Activated CD8-positive, alpha-beta memory T cell treated with anti-CD3 and anti-CD28 coated beads, Interleukin-2, amount 50 U/mL, for 24 hours (primary cell): ENCODE data around the gene ZNF862.
"Not testable (repeated sequence)": the region's sequence is repeated elsewhere in the genome, so short reads cannot be mapped to it uniquely, and the experiment has no call there.

Experiments
- DNase-seq: peaks from one replicate; pipeline ENCODE4 v3.0.0-alpha.2; 2020; ENCODE audit errors: extremely low read depth

ZNF862 gene

DNA sequence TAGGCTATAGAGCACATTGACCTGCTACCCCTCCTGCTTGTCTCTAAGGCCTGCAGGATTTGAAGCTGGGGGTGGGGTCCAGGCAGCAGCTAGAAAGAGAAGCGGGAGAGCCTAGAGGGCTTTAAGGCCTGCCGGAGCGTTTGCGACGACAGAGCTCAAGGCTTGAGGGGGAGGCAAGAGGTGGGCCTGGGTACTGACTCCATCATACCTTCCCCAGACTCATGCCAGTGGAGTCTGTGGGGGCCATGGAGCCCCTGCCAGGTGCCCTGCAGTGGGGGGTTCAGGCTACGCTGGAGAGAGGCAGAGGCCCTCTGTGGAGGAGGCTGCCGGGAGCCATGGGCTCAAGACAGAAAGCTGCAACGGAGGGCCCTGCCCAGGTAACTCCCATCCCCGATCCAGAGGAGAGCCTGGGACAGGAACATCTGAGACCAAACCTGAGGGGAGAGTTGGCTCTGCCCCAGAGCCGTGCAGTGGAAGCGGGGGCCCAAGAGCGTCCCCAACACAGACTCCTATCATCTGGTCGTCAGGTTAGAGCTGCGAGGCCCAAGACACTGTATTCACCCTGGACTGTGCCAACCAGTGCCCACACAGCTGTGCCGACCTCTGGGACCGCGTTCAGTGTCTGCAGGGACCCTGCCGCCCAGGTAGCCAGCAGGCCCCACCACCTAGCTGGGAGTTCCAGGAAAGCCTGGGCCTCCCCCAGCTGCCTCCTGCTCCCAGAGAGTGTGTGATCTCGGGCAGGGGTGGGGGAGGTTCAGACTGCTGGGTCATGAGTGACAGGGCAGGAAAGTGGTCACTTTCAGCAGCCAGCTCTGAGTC is 13.2 kb upstream of the ZNF862 start:
- DNase-seq = no peak

DNA sequence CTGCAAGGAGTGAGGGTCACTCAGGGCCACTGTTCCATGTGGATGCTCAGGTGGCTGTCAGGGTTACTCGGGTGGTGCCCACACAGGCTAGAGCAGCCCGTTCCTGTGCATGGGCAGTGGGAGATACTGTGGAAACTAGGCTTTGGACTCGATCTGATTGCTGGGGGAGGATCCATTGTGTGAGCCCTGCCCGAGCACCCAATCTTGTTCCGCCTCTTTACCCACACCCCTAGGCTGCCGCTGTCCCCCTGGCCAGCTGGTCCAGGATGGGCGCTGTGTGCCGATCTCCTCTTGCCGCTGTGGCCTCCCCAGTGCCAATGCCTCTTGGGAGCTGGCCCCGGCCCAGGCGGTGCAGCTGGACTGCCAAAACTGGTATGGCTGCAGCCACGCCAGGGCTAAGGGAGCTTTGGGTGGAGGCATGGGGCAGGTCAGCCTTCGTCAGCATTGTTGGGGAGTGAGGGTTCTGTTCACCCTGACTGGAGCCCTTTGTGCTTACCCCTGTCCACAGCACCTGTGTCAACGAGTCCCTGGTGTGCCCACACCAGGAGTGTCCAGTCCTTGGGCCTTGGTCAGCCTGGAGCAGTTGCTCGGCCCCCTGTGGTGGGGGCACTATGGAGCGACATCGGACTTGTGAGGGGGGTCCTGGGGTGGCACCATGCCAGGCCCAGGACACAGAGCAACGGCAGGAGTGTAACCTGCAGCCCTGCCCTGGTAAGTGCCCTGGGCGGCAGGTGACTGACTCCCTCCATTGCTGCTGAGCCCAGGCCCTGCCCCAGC is 12.4 kb upstream of the ZNF862 start:
- no peak for DNase-seq

DNA sequence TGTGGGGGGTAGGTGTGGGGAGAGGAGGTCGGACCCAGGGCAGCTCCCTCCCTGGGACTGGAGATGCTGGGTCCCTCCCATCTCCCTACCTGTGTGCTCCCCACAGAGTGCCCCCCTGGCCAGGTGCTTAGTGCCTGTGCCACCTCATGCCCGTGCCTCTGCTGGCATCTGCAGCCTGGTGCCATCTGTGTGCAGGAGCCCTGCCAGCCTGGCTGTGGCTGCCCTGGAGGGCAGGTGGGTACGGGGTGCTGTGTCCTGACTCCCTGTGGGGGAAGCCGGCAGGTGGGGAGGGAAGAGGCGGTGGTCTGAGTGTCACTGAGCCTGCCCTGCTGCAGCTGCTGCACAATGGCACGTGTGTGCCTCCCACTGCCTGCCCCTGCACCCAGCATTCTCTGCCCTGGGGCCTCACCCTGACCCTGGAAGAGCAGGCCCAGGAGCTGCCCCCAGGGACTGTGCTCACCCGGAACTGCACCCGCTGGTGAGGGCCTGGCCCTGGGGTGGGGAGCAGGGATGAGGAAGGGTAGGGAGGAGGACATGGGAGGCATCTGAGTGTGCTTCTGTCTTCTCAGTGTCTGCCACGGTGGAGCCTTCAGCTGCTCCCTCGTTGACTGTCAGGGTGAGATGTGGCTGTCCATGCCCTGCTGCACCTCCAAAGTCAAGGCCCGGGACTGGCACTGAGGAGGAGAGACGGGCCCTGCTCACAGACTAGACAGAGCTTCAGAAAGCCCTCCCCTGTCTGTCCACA is 11.7 kb upstream of the ZNF862 start:
- no peak for DNase-seq

DNA sequence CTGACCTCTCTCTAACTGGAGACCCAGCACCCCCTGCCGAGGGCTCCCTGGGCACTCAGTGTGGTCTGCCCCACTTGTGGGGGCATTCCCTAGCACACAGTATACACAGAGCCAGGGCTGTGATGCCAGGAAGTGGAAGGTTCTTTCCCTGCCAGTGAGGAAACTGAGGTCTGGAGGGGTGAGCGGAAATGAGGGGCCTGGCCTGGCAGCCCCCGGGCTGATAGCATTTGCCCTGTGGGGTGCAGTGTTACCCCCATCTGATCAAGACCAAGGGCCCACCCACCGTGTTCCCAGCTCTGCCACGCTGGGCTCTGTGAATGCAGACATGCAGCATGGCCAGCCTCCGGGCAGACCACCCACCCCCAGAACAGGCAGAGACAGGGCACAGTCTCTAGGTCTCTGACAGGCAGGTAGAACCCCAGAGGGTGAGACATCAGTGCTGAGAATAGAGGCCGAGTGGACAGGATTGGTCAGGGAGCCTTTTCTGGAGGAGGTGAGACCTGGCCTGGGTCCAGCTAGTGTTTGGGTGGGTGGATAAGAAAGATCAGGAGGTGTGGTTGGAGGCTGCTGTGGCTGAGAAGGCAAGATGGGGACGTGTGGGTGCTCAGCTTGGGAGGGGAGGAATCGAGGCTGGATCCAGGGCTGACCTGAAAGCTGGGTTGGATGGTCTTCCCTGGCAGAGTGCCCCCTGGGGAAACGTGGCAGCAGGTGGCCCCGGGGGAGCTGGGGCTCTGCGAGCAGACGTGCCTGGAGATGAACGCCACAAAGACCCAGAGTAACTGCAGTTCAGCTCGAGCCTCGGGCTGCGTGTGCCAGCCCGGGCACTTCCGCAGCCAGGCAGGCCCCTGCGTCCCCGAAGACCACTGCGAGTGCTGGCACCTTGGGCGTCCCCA is 10.8 kb upstream of the ZNF862 start:
- DNase-seq = no peak

DNA sequence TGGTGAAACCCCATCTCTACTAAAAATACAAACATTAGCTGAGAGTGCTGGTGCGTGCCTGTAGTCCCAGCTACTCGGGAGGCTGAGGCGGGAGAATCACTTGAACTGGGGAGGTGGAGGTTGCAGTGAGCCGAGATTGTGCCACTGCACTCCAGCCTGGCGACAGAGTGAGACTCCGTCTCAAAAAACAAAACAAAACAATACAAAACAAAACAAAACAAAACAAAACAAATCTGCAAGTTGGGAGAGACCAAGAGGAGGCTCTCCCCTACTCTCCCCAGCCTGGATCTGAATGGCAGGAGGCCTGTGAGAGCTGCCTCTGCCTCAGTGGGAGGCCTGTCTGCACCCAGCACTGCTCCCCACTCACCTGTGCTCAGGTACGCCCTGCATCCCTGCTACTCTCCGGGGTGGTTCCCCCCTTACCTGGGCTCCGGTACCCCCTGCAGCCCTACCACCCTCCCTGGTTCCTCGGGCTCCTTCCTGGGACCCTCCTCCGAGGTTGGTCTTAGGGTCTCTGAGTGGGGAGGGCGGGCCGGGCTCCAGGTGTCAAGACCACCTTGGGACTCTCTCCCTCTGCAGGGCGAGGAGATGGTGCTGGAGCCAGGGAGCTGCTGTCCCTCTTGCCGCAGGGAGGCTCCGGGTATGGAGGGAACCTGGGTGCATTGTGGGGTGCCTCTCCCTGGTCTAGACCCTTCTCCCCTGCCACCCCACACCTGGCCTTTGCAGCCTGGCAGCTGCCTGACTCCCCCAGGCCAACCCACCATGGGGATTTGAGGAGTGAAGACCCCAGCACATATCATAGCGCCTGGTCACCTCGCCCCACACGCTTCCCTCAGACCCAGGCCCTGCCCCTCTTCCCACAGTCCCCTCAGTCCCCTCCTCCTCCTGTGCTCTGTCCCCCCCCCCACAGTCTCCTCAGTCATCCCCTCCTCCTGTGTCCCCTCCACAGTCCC is 9.5 kb upstream of the ZNF862 start:
- DNase-seq = no peak

DNA sequence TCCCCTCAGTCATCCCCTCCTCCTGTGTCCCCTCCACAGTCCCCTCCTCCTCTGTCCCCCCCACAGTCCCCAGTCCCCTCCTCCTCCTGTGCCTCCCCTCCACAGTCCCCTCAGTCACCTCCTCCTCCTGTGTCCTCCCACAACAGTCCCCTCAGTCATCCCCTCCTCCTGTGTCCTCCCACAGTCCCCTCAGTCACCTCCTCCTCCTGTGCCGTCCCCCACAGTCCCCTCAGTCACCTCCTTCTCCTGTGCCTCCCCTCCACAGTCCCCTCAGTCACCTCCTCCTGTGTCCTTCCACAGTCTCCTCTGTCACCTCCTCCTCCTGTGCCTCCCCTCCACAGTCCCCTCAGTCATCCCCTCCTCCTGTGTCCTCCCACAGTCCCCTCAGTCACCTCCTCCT is 7.6 kb upstream of the ZNF862 start:
- DNase-seq = not testable (repeated sequence)

DNA sequence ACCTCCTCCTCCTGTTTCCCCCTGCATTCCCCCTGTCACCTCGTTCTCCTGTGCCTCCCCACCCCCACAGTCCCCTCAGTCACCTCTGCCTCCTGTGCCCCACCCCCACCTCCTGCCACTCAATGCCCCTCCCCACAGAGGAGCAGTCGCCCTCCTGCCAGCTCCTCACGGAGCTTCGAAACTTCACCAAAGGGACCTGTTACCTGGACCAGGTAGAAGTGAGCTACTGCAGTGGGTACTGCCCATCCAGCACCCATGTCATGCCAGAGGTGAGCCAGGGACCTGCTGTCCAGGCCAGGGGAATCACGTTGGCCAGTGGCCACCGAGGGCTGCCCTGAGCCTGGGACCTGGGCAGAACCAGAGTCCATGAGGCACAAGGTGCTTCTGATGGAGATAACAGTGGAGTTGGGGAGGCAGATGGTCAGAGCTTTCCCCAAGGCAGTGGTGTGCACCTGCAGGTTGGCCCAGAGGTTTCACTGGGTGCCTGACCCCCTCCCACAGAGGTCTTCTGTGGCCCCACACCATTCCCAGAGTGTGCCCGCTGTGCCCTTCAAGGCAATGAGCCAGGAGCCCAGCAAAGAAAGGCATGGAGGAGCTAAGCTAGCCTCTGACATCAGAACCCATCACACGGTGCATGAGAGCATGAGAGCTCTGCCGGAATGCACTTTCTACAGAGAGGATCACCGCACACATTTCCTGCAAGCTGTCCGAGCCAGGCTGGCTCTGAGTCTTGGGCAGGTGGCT is 7.0 kb upstream of the ZNF862 start:
- DNase-seq = no peak

DNA sequence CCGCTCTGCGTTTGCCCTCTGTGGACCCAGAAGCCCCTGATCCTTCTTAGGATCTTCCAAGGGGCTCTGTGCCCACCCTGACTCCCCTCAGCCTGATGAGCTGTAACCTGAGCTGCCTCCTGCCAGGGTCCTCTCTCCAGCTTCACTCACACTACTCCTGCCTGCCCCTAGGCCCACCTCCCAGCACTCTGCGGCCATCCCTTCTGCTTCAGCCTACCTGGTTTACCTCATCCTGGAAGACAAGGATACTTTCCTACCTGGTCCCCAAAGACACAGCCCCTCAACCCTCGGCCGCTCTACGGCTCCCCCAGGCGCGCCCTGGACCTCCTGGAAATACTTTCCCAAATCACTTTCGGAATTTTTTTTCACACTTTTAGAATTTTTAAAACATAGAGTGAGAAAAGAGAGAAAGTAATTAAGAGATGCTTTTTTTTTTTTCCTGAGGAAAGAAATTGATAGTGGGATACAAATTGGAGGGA is 6.4 kb upstream of the ZNF862 start:
- no peak for DNase-seq

DNA sequence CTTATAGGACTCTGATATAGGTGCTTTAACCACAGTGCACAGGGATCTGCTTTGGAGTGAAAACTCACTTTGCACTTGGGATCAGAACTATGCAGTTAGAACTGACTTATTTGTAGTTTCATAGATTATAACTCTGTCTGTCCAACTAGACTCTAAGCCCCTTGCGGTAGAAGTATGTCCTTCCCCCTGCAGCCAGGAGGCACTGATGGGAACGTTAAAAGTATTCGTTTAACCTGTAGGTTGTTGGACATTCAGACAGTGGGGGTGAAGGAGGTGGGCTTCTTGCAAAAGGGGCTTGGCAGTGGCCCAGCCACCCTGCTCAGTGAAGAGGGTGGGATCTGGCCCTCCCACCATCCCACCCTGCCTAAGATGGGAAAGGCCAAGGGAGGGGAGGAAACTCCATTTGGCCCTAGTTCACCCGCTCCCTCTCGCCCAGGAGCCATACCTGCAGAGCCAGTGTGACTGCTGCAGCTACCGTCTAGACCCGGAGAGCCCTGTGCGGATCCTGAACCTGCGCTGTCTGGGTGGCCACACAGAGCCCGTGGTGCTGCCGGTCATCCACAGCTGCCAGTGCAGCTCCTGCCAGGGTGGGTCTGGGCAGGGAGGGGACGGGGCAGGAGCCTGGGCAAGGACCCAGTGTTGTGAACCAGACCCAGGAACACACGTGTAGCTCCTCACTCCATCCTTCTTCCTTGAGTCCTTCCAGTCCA is 5.7 kb upstream of the ZNF862 start:
- DNase-seq = no peak

DNA sequence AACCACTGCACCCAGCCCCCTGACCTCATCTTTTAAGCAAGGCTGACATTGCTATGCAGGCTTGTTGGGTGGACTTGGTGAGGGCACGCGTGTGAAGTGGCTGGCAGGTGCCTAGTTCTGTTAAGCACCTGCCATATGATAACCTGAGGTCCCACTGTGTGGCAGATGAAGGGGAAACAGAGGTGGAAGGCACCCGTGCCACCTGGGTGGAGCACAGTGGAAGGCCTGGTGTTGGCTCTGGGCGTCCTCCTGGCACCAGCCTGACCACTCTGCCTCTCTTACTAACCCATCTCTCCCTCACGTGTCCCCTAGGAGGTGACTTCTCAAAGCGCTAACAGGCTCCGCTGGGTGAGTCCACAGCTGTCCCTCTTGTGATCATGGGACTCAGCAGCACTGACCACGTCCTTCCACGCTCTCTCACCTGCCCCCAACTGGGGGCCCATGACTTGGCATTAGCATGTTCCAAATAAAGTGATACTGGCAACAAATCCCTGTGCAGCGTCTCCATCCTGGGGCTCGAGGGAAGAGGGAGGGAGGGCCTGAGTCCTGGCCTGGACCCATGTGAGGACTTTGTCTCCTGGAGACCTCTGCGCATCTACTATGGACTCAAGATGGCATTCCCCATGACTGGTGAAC is 4.6 kb upstream of the ZNF862 start:
- no peak for DNase-seq

DNA sequence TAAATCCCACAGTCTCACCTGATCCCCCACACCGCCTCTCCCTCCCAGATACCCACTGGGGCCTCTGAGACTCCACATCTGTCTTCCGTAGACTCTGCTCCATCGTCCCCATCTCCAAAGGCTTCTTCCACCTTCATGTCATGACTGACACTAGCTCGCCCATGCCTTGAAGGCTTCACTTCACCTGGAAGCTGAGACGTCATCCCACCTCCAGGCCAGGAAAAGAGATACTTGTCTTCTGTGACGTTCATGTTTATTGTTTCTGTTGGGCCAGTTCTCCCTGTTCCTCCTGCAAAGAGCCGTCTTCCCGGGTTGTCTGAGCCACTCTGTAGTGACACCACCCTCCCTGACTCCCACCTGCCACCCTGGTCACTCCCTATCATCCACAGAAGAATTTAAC is 3.6 kb upstream of the ZNF862 start:
- DNase-seq = no peak

DNA sequence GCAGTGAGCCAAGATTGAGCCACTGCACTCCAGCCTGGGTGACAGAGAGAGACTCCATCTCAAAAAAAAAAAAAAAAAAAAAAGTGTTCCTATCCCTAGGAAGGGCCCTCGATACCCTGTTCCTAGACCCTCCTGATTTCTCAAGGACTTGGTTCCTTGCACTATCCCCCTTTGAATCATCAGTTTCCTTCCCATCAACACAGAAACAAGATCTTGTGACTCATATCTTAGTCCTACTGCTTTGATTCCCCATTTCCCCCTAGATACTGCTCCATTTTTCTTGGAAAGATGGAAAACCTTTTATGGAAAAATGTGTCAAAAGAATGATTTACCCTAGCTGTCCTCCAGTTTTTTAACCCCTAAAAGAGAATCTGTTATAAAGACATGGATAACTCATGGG is 1.7 kb upstream of the ZNF862 start:
- DNase-seq = no peak

DNA sequence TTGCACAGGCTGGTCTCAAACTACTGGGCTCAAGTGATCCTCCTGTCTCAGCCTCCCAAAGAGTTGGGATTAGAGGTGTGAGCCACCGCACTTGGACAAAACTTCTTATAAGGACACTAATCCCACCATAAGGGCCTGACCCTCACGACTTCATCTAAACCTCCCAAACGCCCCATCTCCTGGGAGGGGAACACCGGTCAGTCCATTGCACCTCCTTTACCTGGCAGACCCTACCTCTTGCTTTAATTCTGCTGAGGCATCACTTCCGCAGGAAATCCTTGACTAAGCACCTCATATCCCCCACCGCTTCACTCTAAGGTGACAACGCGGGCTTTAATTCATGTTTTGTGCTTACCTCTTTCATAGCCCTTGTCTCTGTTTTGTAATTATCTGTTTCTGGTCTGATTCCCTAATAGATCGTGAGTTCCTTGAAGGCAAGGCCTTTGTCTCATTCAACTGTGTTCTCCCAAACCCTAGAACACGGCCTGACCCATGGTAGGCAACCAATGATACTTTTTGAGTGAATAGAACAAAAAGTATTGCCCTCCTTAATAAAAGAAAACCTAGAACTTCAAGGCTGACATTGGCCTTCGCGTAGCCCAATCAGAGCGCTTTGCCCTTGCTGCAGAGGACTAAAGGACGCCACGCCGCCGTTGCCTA is 481 bp upstream of the ZNF862 start:
- no peak for DNase-seq

DNA sequence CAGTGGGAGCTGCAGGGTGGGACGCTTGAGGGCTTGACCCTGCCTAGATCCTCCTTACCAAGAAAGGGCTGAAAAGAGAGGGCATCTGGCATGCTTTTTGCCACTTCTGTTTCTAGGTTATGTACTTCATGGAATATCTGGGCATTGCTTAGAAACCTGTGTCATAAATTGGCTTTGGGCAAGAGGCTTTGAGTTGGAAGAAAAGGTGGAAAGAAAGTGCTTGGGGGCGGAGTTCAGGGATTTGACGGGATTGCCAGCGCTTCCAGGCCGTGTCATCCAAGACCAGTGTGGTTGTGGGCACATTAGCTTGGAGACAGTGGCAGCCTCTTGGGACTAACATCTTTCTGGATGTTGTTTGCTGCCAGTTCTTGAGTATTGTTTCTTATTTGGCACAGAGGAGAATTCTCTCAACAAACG is 825 bp downstream of the ZNF862 start:
- DNase-seq = no peak

DNA sequence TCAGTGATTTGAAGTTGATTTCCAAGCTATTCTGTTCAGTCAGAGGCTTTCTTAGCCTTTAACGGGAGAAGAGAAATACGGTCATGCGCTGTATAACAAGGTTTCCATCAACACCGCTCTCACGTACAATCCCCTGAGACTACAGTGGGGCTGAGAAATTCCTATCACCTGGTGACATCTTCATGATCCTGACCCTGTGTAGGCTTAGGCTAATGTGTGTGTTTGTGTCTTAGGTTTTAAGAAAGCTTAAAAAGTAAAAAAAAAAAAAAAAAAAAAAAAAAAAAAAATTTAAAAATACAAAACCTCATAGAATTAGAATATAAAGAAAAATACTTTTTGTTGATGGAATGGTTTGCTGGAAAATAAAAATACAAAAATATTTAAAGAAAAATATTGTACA is 1.8 kb downstream of the ZNF862 start:
- no peak for DNase-seq

DNA sequence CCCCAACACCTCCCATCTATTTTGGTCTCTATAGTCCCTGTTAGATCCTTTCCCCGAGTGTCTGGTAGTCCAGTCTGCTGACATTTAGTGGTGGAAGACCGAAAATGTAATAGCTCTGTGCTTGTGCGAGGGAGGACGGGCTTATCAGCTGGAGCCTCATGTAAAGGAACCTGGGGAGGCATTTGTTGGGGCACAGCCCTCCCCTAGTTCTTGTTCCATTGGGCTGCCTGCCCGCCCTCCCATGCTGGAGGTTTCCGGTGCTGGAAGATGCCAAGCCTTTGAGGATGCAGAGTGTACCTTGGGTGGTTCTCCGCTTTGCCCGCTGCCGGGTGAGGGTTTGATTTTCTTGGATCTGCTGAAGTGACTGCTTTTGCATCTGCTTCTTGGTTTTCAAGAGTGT is 5.4 kb downstream of the ZNF862 start:
- DNase-seq = no peak

DNA sequence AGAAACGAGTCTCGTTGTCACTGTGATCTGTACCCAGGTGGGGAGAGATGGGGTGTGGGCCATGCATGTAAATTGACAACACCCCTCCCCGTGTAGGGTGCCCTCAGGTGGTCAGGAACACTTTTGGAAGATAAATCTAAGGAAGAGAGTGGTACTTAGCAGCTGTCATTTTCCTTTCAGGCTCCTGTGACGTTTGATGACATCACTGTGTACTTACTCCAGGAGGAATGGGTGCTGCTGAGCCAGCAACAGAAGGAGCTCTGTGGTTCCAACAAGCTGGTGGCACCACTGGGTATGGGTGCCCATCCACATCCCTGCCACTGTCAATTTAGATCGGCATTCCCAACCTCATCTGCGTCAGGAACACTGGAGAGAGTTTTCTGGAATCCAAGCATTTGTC is 6.3 kb downstream of the ZNF862 start:
- DNase-seq = no peak
